HAP-1 (cell line): ENCODE measurements around the gene PTPRD.
"Not testable (repeated sequence)": the region's sequence is repeated elsewhere in the genome, so short reads cannot be mapped to it uniquely, and the experiment has no call there.

Source experiments
- DNase-seq, 2 experiments: peaks; one replicate each; pipeline ENCODE4 v3.0.0-alpha.2; 2016 to 2020; ENCODE audit warnings: low spot score in 2 of 2
- H3K27me3 ChIP-seq: fragments of 250-450 bp; sonication (Bioruptor Pico); 2 replicates; pipeline ENCODE4 v1.5.1; 2020; ENCODE audit warnings: low read depth, mild to moderate bottlenecking, moderate library complexity
- H3K36me3 ChIP-seq: fragments of 250-450 bp; sonication (Bioruptor Pico); replicated peaks from 2 replicates; pipeline ENCODE4 v1.5.1; 2020; ENCODE audit warnings: mild to moderate bottlenecking
- H3K4me1 ChIP-seq: fragments of 250-450 bp; sonication (Bioruptor Pico); 2 replicates; pipeline ENCODE4 v1.5.1; 2020; ENCODE audit warnings: mild to moderate bottlenecking
- H3K4me3 ChIP-seq: fragments of 250-450 bp; sonication (Bioruptor Pico); 2 replicates; pipeline ENCODE4 v1.5.1; 2020; ENCODE audit warnings: mild to moderate bottlenecking, moderate library complexity
- H3K9me3 ChIP-seq: fragments of 250-450 bp; sonication (Bioruptor Pico); 2 replicates; pipeline ENCODE4 v1.5.1; 2020; ENCODE audit warnings: mild to moderate bottlenecking, moderate library complexity
- in situ Hi-C: fragments of 300-500 bp; cut with MboI; formaldehyde crosslinking; loops from 3 replicates; pipeline ENCODE4 v1.14.3; 2020; ENCODE audit warnings: low sequenced_read_pairs, inconsistent platforms, mixed read lengths

PTPRD gene

DNA sequence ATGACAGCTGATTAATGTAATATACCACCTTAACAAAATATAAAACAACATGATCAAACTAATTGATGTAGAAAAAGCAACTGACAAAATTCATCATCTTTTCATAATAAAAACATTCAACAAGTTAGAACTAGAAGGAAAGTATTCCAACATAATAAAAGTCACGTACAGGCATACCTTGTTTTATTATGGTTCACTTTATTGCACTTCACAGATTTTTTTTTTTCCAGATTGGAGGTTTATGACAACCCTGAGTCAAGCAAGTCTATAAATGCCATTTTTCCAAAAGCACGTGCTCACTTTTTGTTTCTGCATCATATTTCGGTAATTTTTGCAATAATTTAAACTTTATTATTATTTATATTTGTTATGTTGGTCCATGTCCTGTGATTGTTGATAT lies 1120.3 kb downstream of the PTPRD start:
- no peak for DNase-seq

GRCh38 chr9:9489183-9489582 lies 1123.6 kb downstream of the PTPRD start:
- peaks cover 6% of the 10 kb centered on the region; the same call in 1 of the 2 replicates for H3K4me1 ChIP-seq
- in situ Hi-C loops, result no loop called here
- peak in 1 of 2 experiments; percentile 6 for DNase-seq
- H3K4me3 ChIP-seq, result no peak overlapping the region
- no peaks in the 10 kb centered on the region for H3K36me3 ChIP-seq
- no peaks in the 10 kb centered on the region for H3K9me3 ChIP-seq
- H3K27me3 ChIP-seq, result no peaks in the 10 kb centered on the region

More for the DNA sequence above, 1120.3 kb downstream of the PTPRD start:
- Histone ChIP-seq H3K27me3 (no peaks in the 10 kb centered on the region), H3K36me3 (no peaks in the 10 kb centered on the region), H3K4me3 (no peak overlapping the region), H3K9me3 (no peaks in the 10 kb centered on the region), H3K4me1 (peaks cover 6% of the 10 kb centered on the region; the same call in 1 of the 2 replicates)
- in situ Hi-C loops, result no loop called here

DNA sequence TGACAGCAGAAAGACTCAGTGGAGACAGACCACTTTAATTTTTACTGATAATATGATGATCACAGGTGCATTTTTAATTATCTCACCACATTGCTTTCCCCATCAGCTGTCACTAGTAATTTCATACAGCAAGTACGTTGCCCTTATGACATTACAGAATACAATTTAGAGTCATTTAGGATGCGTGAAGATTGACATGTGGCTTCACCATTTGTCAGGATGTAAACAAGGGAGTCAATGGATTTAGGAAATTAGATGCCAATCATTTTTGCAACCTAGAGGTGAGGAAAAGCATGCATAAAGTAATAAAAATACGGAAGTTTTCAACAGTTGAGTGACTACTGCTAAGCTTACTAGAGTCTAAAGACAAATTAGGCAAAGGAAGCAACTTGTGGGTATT lies 1129.6 kb downstream of the PTPRD start:
- no peaks in the 10 kb centered on the region for H3K27me3 ChIP-seq
- no peaks in the 10 kb centered on the region for H3K4me1 ChIP-seq
- in situ Hi-C loops, result no loop called here
- H3K4me3 ChIP-seq, result no peak overlapping the region
- DNase-seq, result no peak
- H3K9me3 ChIP-seq, result no peaks in the 10 kb centered on the region
- H3K36me3 ChIP-seq, result no peaks in the 10 kb centered on the region

DNA sequence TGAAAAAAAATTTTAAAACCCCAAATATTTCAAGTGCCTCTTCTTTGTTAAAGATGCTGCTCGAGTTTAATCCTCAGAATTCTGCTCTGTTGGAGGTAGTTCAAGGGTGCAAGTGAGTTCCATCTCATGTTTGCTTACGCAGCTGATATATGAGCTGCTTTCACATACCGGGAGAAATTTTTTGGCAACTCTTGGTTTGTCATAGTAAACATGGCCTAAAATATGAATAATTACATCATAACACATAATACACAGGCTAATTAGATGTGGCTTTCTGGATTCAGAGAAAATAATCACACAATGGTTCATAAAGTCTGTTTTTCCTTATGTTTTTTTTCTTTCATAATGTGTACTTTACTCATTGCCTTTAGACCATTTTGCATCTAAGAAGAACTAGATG lies 1134.1 kb downstream of the PTPRD start:
- H3K9me3 ChIP-seq, result no peaks in the 10 kb centered on the region
- no peaks in the 10 kb centered on the region for H3K27me3 ChIP-seq
- no peaks in the 10 kb centered on the region for H3K36me3 ChIP-seq
- H3K4me1 ChIP-seq, result no peaks in the 10 kb centered on the region
- in situ Hi-C loops, result no loop called here
- H3K4me3 ChIP-seq, result no peak overlapping the region
- DNase-seq, result no peak

DNA sequence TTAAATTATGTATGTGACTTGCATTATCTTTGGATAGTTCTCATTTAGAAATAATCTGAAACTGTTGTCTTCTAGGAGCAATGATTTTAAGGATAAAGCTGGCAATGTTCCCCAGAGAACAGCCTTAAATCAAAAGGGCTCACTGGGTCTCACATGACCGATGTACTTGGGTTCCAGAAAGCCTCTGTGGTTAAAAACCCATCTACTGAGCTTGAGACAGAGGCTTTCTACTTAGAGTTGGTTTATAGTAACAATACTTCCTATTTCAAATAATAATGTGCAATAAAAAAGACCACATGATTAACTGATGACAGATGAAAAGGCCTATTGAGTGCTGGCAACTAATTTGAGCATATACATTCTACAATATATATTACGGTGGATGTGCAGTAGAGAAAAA lies 1143.5 kb downstream of the PTPRD start:
- Histone ChIP-seq H3K36me3 (no peaks in the 10 kb centered on the region), H3K9me3 (no peaks in the 10 kb centered on the region), H3K27me3 (no peaks in the 10 kb centered on the region), H3K4me3 (no peak overlapping the region), H3K4me1 (no peaks in the 10 kb centered on the region; the same call in 1 of the 2 replicates)
- no peak for DNase-seq
- in situ Hi-C loops, result no loop called here

GRCh38 chr9:9441874-9442273 lies 1170.9 kb downstream of the PTPRD start:
- H3K4me1 ChIP-seq, in situ Hi-C loops: not testable (repeated sequence)

GRCh38 chr9:9437641-9438040 lies 1175.2 kb downstream of the PTPRD start:
- no peak for DNase-seq
- H3K9me3 ChIP-seq, result no peaks in the 10 kb centered on the region
- in situ Hi-C loops, result no loop called here
- H3K4me1 ChIP-seq, result peaks cover 5% of the 10 kb centered on the region
- H3K36me3 ChIP-seq, result no peaks in the 10 kb centered on the region
- peaks cover 47% of the 10 kb centered on the region for H3K27me3 ChIP-seq
- H3K4me3 ChIP-seq, result no peak overlapping the region

More at GRCh38 chr9:9441874-9442273, 1170.9 kb downstream of the PTPRD start:
- not testable (repeated sequence) for DNase-seq, H3K36me3 ChIP-seq, H3K9me3 ChIP-seq, H3K4me3 ChIP-seq
- peaks cover 21% of the 10 kb centered on the region for H3K27me3 ChIP-seq

- H3K9me3 ChIP-seq, DNase-seq, H3K4me3 ChIP-seq, H3K4me1 ChIP-seq, in situ Hi-C loops, H3K36me3 ChIP-seq: not testable (repeated sequence)
- peaks cover 19% of the 10 kb centered on the region for H3K27me3 ChIP-seq
Observed at GRCh38 chr9:9426454-9426853, 1186.3 kb downstream of the PTPRD start.

GRCh38 chr9:9412241-9412640 lies 1200.6 kb downstream of the PTPRD start:
- Histone ChIP-seq H3K27me3 (0 out of 2 replicates have a peak, but pooled peaks cover 2% of the 10 kb centered on the region), H3K4me3 (no peak overlapping the region), H3K36me3 (no peaks in the 10 kb centered on the region), H3K4me1 (no peaks in the 10 kb centered on the region), H3K9me3 (no peaks in the 10 kb centered on the region)
- in situ Hi-C loops, result no loop called here
- DNase-seq, result no peak

- Histone ChIP-seq H3K4me1 (peaks cover under 1% of the 10 kb centered on the region; the same call in 1 of the 2 replicates), H3K27me3 (0 out of 2 replicates have a peak, but pooled peaks cover 2% of the 10 kb centered on the region), H3K9me3 (no peaks in the 10 kb centered on the region), H3K36me3 (no peaks in the 10 kb centered on the region), H3K4me3 (no peak overlapping the region)
- in situ Hi-C loops, result no loop called here
- DNase-seq, result no peak
Observed at GRCh38 chr9:9410736-9411135, 1202.1 kb downstream of the PTPRD start.

GRCh38 chr9:9399982-9400381 lies 1212.8 kb downstream of the PTPRD start:
- Histone ChIP-seq H3K27me3 (no peaks in the 10 kb centered on the region), H3K9me3 (no peaks in the 10 kb centered on the region), H3K36me3 (no peaks in the 10 kb centered on the region), H3K4me3 (no peak overlapping the region), H3K4me1 (no peaks in the 10 kb centered on the region)
- in situ Hi-C loops, result no loop called here
- DNase-seq, result no peak

DNA sequence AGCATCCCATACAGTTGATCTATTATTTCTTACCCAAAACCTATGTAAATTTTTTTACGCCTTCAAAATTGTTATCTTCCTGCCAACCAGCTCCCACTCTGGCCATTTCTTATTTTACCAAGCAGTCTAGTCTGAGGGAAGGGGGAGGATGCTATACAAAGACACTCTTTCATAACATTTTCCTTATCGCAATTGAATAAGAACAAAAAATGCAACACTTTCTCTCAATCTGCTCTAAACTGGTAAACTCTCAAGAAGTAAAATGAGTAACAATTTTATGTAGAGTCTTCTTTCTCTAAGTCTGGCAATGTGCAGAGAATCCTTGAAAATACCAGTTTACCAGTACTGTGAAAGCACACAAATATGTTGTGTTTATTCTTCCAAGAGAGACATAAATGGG lies 1216.3 kb downstream of the PTPRD start:
- DNase-seq, result no peak
- H3K4me1 ChIP-seq, result no peaks in the 10 kb centered on the region
- in situ Hi-C loops, result no loop called here
- H3K36me3 ChIP-seq, result no peaks in the 10 kb centered on the region
- no peak overlapping the region for H3K4me3 ChIP-seq
- H3K27me3 ChIP-seq, result no peaks in the 10 kb centered on the region
- H3K9me3 ChIP-seq, result no peaks in the 10 kb centered on the region

DNA sequence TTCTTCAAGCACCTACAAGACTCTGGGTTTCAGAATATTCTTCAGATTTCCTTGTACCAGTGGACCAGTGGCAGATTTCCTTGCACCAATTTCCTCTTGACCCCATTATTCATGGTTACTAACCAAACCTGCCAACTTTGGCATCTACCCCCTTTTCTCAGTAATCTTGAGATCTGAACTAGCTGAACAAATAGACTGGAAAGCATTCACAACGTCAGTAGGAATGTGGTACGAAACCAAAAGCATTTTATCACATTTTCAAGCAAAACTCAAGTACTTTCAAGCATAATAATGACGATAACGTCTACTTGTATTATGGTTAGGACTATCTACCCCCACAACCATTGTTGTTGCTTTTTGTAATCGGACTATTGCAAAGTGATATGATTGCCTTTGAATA lies 1217.3 kb downstream of the PTPRD start:
- no peaks in the 10 kb centered on the region for H3K27me3 ChIP-seq
- in situ Hi-C loops, result no loop called here
- DNase-seq, result no peak
- H3K36me3 ChIP-seq, result no peaks in the 10 kb centered on the region
- H3K9me3 ChIP-seq, result no peaks in the 10 kb centered on the region
- no peak overlapping the region for H3K4me3 ChIP-seq
- H3K4me1 ChIP-seq, result no peaks in the 10 kb centered on the region

- no peak overlapping the region for H3K4me3 ChIP-seq
- no peak for DNase-seq
- no peaks in the 10 kb centered on the region for H3K4me1 ChIP-seq
- no peaks in the 10 kb centered on the region for H3K36me3 ChIP-seq
- no peaks in the 10 kb centered on the region for H3K27me3 ChIP-seq
- in situ Hi-C loops, result no loop called here
- no peaks in the 10 kb centered on the region for H3K9me3 ChIP-seq
Observed at GRCh38 chr9:9392755-9393154, 1220.0 kb downstream of the PTPRD start.

DNA sequence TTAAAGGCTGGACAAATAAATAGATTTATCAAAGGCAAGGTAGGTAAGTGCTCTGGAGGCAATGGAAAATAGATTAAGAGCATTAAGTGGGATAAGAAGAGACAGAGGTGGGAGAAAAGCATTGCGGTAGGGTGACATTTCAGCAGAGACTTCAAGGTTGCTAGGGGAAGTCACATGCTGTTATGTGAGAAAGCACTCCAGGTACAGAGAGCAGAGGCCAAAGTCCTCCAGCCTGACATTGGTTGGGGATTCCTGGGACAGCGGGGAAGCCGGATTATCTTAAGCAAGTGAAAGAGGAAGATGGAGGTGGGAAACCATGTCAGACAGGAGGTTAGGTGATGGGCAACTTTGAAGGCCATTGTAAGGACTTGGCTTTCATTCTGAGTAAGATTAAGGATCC lies 1222.9 kb downstream of the PTPRD start:
- no peaks in the 10 kb centered on the region for H3K27me3 ChIP-seq
- no peak for DNase-seq
- H3K9me3 ChIP-seq, result no peaks in the 10 kb centered on the region
- no peaks in the 10 kb centered on the region for H3K4me1 ChIP-seq
- no peak overlapping the region for H3K4me3 ChIP-seq
- in situ Hi-C loops, result no loop called here
- no peaks in the 10 kb centered on the region for H3K36me3 ChIP-seq
